SKM-1 treated with dmso at 0.1 percent for 144 hours (cell line): ENCODE data around the gene PIGA.
"Not testable (repeated sequence)": the region's sequence is repeated elsewhere in the genome, so short reads cannot be mapped to it uniquely, and the experiment has no call there.

ENCODE experiments used
- DNase-seq: peaks from one replicate; lab custom pipeline; 2025; ENCODE audit not compliant: unreplicated experiment; lab: John Stamatoyannopoulos, UW

PIGA gene

GRCh38 chrX:15321447-15321846 is 13.9 kb downstream of the PIGA start:
- DNase-seq = peak; percentile 60

GRCh38 chrX:15320297-15320696 is 15.0 kb downstream of the PIGA start:
- no peak for DNase-seq

- DNase-seq = no peak
Observed at GRCh38 chrX:15319075-15319474, 16.2 kb downstream of the PIGA start.

- DNase-seq = no peak
Observed at GRCh38 chrX:15315509-15315908, 19.8 kb downstream of the PIGA start, which contains the start of gene ASB11. TSS of gene ASB11 (minus strand) at chrX:15315640. CDS start at chrX:15315605, 35 bp downstream.

- no peak for DNase-seq
Observed at GRCh38 chrX:15314472-15314871, 20.9 kb downstream of the PIGA start.

- no peak for DNase-seq
Observed at GRCh38 chrX:15311119-15311518, 24.2 kb downstream of the PIGA start.

- no peak for DNase-seq
Observed at GRCh38 chrX:15310117-15310516, 25.2 kb downstream of the PIGA start.

GRCh38 chrX:15305899-15306298 is 29.4 kb downstream of the PIGA start:
- DNase-seq = not testable (repeated sequence)

GRCh38 chrX:15301924-15302323 is 33.4 kb downstream of the PIGA start:
- DNase-seq = peak; percentile 59

- DNase-seq = no peak
Observed at GRCh38 chrX:15299941-15300851, 35.1 kb downstream of the PIGA start.

GRCh38 chrX:15298780-15299179 is 36.5 kb downstream of the PIGA start:
- DNase-seq = no peak

- no peak for DNase-seq
Observed at GRCh38 chrX:15298201-15298600, 37.1 kb downstream of the PIGA start.

- no peak for DNase-seq
Observed at GRCh38 chrX:15293451-15293850, 41.9 kb downstream of the PIGA start.

GRCh38 chrX:15292861-15293260 is 42.5 kb downstream of the PIGA start:
- DNase-seq = no peak

GRCh38 chrX:15277604-15278003 is 57.7 kb downstream of the PIGA start:
- DNase-seq = no peak

GRCh38 chrX:15274946-15275345 is 60.4 kb downstream of the PIGA start:
- DNase-seq = no peak

- not testable (repeated sequence) for DNase-seq
Observed at GRCh38 chrX:15273275-15273674, 62.0 kb downstream of the PIGA start.

- no peak for DNase-seq
Observed at GRCh38 chrX:15271757-15272156, 63.6 kb downstream of the PIGA start.

- DNase-seq = no peak
Observed at GRCh38 chrX:15269618-15270521, 65.5 kb downstream of the PIGA start, which contains the start of gene ASB9. TSS of gene ASB9 (minus strand) at chrX:15270083. CDS start at chrX:15269874, 209 bp downstream.
